Measurements from ENCODE around the gene DIAPH3.

Gene DIAPH3

DNA sequence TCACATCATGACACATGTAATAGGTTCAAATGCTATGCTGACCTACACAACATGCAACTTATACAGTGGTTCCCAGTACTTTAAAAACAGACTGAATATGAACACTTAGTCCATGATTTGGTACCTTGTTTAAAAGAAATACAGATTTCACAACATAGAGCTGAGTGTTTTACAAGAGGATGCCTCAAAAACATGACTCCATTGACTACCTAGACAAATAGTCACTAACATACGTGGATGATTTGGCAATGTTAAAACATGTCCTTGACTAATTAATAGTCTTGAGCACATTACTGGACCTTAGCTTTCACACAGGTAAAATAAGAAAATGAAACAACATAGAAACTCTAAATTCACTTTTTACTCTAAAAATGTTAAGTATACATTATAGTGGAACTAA is 300.1 kb downstream of the DIAPH3 start:
- DNase-seq = no peak

DNA sequence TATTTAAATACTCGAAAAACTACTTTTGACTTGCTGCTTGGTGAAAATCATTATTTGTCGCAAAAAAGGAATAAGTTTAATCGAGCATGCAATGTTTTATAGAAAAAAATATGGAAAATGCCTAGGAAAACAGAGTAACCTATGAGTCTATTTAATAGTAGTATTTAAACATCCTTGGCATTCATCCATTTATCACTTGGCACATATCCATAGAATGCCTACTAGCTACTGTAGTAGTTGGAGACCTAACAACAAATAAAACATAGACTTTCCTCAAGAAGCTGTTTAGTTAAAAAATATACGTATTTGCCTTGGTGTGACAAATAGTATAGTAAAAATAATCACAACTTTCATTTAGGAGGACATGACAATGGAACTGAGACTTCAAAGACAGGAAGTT is 302.1 kb downstream of the DIAPH3 start:
- peak; percentile 9 for DNase-seq

DNA sequence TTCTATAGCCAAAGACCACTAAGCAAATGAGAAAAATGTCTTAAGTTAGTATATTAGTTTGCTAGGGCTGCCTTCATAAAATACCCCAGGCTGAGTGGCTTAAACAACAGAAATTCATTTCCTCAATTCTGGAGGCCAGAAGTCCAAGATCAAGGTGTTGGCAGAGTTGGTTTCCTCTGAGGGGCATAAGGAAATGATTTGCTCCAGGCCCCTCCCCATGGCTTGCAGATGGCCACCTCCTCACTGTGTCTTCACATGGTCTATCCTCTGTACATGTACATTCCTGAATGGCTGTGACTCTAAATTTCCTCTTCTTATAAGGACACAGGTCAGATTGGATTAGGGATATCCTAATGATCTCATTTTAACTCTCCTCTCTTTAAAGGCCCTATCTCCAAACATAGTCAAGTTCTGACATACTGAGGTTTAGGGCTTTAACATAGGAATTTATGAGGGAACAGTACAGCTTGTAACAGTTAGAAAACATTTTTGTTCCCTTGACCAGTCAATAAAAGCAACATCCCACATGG is 307.4 kb downstream of the DIAPH3 start:
- peak; percentile 44 for DNase-seq

DNA sequence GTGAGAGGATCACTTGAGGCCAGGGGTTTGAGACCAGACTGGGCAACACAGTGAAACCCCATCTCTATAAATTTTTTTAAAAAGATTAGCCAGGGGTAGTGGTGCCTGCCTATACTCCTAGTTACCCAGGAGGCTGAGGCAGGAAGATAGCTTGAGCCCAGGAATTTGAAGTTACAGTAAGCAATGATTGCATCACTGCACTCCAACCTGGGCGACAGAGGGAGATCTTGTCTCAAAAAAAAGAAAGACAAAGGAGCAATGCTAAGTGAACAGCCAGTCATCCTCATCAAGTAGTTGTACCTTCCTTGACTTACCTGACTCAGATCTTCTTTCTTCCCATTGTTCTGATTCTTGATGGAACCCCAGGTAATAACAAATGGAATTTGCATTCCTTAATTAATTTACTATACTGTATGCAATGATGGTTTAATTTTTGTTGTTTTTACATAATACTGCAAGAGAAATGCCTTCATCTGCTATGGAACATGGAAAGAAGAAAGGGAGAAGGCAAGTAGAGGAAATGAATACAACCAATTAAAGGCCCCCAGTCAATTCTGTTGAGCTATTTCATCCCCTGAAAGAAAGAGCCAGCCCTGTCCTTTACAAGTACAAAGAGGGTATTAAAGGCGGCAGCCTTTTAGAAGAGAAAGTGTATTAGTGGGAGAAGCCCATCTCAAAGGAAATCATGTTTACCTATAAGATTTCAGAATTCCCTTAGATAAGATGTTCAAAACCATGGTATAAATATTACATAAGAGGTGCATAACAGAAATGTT is 316.7 kb downstream of the DIAPH3 start:
- DNase-seq = no peak

DNA sequence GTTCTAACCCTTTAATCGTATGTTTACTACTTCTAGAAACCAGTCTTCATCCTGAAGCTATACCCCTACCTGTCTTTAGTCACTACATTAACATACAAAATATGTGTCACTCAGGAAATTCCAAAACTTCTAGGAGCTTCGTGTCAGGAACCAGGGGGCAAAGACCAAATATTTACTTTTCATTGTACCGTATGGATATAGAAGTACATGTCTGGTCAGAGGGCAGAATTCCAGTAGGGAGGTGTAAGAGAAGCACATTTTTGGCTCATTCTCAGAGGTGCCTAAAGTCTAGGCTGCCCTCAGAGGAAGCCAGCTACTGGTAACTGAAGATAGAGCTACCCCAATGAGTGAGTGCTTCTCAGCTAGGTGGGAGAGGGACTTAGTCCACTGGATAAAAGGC is 320.7 kb downstream of the DIAPH3 start:
- no peak for DNase-seq

DNA sequence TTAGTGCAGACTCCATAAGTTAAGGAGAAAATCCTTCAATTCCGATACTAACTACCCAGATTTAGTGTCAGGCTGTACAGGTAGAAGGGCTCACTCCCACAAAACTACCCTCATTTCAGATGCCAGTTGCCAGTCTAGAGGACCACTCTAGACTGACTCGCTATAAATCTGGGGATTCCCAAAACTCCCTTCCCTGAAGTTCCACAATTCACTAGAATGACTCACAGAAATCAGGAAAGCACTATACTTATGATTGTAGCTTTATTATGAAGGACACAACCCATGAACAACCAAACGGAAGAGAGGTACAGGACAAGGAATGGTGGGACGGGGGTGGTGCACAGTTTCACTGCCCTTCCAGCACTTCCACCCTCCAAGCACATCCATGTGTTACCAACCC is 321.2 kb downstream of the DIAPH3 start:
- DNase-seq = peak; percentile 21

DNA sequence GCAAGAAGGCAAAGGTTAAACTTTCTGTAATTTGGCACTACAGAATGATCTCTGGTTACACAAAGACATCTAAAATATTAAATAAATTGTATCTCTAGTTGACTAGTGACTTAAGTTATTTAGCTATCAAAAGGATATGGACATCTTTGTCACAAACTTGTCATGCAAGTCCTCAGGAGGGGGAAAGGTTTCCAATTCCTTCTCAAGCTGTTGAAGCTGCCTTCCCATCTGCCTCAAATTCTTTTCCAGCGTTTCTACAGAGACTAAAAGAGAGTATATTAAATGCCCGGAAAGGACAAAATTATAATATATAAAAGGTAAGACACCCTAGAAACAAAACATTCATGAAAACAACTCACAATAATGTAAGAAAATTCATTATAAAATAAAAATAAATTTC is 324.5 kb downstream of the DIAPH3 start:
- DNase-seq = no peak

DNA sequence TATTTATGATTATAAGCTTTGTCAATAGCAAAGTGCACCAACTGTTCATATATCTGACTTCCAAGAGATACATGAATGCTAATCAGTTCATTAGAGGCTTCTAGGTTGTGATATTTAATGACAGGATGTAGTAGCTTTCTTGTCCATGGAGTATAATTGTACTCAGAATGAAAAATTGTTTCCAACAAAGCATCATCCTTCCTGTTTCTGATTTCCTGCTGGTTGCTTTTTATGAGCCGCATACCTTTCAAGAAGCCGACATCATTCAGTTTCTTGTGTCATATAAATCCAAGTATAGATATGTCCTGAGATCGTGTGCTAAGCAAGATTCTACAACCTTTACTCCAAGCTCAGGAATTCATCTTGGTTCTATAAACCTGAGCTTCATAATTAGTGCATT is 326.6 kb downstream of the DIAPH3 start:
- DNase-seq = no peak

DNA sequence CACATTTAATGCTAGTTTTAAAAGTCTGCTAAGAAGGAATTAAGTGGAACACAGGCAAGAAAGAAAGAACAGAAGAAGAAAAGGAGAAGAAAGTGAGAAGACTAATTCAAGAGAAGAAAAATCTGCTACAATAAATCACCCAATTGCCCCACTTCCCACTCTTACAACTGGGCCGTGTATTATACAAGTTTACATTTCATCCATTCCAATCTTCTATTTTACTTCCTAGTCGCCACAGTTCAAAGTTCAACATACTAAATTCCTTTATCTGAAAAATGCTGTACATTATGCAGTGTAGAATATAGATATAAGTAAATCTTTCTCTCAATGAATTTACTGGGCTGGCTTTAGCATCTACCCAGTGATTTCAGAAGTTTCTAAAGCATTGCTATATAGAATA is 328.2 kb downstream of the DIAPH3 start:
- DNase-seq = no peak

DNA sequence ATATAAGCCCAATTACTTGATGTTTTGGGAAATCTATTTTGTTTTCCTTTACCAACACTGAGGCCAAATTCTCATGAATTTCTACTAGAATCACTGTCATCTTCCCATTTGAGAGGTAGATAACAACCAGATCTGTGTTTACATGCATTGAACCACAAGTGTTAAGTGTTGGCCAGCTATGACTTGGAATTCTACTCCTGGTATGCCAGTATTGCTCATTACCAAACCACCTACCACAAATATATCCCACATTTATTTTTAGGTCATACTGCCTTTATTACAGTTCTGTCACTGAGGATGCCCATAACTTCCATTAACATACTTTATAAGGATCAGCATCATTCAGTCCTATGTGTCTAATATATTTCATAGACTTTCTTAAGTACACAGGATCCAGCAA is 328.9 kb downstream of the DIAPH3 start:
- DNase-seq = peak; percentile 42

DNA sequence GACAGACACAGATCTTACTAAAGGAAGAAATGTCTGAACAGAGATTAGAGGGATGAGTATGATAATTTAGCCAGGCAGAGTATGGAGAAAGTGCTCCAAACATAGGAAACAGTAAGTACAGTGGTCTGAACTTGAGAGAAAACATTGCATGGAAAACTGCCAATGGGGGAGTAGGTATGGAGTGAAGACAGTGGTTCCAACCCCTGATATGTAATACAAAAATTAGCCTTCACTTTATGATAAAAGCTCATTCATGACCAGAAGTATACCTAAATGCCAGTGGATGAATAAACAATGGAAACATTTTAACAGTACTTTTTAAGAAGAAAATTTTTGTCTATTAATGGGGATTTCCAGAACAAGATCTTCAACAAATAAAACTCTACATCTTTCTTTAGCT is 334.0 kb downstream of the DIAPH3 start:
- no peak for DNase-seq

DNA sequence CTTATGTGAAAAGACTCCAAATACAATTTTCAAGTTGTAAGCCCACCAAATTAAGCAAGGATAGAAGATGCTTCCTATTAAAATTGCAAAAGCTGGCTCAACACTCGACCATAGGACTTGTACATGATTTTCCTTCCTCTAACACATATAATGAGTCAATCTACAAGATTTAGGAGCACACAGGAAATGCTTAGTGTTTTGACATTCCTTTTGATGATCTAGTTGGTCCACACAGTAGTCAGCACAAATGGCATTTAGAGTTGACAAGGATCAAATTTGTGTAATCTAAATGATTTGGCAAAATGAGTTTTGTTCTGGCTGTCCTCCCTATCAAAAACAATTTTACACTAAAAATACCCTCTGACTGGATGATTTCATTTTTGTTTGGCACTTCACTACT is 340.2 kb downstream of the DIAPH3 start:
- DNase-seq = peak; percentile 81

DNA sequence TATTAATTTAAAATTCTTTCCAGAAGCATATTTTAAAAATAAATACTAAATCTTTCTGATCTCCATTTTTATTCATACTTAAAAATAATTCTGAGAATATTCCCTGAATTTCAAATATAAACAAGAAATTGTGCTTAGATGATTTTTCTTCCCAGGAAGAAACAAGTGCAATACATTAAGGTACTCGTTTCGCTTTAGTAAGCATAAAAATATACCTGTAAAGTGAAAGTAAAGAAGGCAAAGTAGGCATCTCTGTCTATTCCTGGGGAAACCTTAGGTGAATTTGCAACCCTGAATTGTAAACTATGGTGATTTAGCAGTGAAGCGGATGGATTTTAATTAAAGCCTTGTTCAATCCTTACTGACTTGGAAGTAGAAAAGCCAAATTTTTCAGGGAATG is 354.2 kb downstream of the DIAPH3 start:
- DNase-seq = no peak

DNA sequence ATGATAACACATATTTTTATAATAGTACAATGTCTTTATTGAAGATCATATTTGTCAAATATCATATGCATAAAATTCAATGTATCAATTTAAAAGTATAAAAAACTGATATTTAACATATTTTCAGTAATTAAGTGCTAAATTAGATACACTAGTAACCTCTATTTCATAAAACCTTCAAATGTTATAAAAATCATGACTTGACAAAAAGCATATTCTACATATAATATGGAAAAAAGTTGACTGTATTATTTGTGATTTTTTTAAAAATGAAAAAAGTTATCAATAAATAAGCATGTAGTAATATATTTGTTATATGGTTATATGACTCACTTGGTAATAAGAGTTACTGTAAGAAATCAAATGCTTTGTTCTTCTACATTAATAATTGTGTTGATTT is 356.9 kb downstream of the DIAPH3 start:
- DNase-seq = no peak

DNA sequence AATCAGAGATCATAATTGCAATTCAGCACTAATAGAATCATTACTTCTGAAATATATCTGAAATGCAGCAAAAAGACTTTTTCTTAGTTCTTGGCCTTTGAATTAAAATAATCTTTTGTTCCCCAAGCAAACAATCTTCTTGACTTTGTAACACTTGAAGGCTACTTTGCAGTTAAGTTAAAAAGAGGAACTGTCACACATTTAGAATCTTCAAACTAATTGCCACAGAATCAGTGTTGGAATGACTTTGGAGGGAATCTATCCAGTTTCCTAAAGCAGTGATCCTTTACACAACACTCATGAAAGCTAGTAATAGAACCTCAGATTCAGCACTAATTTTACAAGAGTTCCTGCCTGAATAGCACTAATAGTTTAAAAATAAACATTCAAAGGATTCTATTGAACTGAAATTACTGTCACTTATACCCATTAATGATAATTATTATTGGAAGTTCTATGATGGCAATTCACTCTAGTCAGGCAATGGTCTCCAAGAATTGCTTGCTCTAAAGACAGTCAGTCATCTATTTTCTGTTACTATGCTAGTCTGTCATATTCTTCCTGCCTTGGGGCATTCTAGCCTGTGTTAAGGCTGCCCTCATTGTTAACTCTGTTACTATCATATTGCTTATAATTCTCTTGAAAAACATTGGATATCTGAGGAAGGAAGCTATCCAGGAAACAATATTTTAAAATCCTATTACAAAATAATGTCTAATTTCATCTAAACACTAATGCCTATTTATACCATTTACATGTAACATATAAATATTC is 362.4 kb downstream of the DIAPH3 start:
- no peak for DNase-seq

DNA sequence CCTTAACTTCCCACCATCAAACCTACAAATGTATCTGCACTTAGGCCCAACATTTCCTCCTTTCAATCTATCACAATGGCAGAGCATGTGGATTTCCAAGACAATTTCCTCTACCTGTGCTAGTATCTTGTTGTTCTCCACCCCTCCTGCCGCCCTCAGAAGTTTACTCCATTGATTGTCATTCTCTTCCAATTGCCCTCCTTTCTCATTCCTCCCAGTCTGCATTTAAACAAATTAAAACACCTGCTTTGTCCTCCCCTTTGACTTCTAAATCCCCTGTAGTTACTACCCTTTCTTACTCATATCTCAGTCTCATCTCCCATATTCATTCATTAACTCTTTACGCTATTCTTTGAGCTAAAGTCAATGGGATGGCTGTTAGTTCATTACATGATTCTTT is 370.6 kb downstream of the DIAPH3 start:
- no peak for DNase-seq

DNA sequence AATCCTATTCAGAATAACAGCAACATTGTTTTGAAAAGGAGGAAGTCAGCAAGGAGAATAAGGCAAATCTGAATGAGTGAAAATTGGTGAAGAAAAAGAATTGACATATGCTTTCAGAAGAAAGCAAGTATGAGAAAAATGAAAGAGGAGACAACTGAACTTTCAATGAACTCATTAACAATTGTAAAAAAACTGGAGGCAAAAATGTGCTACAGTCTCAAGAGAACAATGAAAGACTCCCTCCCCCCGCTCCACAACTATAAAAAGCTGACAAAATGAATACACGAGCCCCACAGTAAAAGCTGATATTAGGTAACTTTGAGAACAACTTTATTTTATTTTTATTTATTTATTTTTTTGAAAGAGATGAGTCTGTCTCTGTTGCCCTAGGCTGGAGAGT is 373.1 kb downstream of the DIAPH3 start:
- no peak for DNase-seq

DNA sequence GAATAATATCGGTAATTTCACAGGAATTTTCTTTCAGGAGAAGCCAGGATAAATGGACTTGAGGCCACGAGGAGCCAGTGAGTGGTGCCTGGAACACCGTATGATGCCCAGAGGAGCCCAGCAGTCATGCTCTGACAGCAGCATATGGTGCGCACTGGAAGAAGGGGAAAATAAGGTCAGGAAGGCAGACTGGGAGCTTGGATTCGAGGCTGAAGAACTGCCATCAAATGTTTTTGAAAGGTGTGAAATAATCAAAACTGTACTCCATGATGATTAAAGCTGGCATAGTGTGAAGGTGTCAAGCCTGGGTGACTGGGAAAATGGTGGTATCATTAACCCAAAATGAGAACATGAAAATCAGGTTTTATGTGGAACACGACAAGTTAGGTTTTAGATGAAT is 374.2 kb downstream of the DIAPH3 start:
- DNase-seq = no peak

DNA sequence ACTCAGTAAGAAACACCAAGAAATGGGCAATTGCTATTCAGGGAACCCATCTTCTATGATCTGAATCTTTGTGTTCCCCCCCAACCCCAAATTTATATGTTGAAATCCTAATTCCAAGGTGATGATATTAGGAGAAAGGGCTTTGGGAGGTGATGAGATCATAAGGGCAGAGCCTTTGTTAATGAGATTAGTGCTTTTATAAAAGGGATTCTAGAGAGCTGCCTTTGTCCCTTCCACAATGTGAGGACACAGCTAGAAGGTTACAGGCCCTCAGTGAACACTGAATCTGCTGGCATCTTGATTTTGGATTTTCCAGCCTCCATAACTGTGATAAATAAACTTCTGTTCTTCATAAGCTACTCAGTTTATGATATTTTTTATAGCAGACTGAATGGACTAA is 376.0 kb downstream of the DIAPH3 start:
- no peak for DNase-seq

DNA sequence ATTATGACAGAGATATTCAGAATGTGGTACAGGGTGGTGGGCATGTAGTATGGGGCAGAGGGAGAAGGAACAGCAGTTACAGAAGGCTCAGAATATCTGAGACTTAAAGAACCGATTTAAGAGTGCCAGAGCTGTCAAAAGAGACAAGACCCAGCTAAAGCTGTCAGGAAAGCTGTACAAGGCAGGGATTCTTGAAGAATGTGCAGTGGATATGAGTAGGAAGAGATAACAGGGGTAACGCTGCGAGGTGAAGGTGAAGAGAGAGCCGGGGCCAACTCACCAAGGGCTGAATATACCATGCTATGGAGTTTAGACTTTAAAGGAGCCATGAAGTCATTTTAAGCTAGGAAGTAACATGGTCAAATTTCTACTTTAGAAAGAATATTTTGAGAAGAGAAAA is 381.0 kb downstream of the DIAPH3 start:
- no peak for DNase-seq

DNA sequence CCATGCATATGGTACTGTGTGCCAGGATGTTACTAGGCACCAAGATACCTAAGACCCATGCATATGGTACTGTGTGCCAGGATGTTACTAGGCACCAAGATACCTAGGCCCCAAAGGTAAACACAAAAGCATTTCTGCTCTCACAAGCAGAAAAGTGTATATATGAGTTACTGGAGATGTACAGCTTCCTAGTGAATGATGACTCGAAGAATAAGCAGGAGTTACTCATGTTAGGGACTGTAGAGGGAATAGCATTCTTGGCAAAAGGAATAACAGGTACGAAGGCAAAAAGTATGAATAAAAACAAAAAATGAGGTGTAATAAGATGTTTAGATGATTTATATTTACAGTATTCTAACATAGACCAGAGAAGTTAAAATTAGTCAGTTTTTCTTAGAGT is 383.7 kb downstream of the DIAPH3 start:
- DNase-seq = peak; percentile 31

DNA sequence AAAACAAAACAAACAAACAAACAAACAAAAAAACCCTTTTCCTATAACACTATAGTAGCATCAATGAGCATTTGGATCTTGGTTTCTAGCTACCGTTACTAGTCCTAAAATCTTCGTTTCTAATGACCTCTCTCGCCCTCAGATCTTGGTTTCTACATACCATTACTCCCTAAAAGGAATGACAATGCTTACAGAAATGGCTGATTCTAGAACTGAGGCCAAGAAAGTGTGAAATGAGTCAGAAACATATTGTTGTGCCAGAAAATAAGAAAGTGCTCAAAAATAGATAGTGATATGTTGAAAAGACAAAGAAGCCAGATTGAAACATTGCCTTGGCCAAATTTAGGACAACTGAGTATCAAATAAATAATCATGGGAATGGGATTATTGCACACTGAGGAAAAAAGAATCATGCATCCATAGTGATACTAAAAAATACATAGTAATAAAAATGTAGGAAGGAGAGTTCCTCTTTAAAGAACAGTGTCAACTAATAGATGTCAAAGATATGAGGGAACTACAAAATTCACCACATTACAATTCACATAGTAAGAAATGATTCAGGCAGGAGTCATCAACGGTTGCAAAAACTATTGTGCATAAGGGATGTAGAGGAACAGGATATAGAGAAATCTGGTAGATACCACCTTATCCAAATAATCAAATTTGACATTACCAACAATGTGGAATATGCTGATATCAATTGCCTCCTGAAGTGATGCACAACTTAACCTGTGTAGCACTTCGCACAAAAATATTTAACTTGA is 386.6 kb downstream of the DIAPH3 start:
- peak; percentile 86 for DNase-seq

DNA sequence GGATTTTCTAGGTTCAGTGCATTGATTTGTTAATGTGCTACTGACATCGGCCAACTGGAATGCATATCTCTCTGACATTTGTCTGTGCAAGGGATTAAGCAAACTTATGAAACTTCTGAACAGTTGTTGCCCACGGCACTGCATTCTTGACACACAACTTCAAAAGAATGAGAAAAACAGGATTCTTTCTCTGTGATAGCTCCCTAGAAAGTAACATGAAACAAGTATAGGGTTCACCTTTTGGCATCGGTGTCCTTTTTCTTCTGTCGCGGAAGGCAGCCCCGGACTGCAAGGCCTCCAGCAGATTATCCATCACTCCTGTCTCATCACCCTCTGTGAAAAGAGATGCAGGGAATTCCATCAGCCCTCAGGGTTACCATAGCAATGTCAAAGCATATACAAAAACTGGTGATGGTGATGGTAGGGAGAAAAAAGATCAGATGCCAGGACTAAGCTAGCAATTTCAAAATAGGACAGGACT is 389.2 kb downstream of the DIAPH3 start:
- peak; percentile 84 for DNase-seq
